H9 (cell line): ENCODE measurements around the gene NME2. TPM values are rescaled to one million over a fixed set of nuclear protein-coding genes. Genes with fewer than 3 reads are reported as not detected.

Experiments
- DNase-seq: peaks from one replicate; pipeline ENCODE4 v3.0.0-alpha.2; 2017
- H2AFZ ChIP-seq: one replicate; pipeline ENCODE4 v1.6.1; 2013; ENCODE audit warnings: mild to moderate bottlenecking, low read length, control low read depth, moderate library complexity
- H2AK5ac ChIP-seq: 2 replicates; pipeline ENCODE4 v1.6.1; 2013; ENCODE audit warnings: low read length, control low read depth, mixed read lengths; ENCODE audit not compliant: insufficient read length
- H2BK120ac ChIP-seq: one replicate; pipeline ENCODE4 v1.6.1; 2013; ENCODE audit warnings: low read depth, mild to moderate bottlenecking, low read length, control low read depth, inconsistent platforms; ENCODE audit not compliant: poor library complexity, severe bottlenecking
- H2BK12ac ChIP-seq: 2 replicates; pipeline ENCODE4 v1.6.1; 2013; ENCODE audit warnings: low read length, control low read depth, mixed read lengths, low read depth; ENCODE audit not compliant: insufficient read length
- H2BK15ac ChIP-seq: 2 replicates; pipeline ENCODE4 v1.6.1; 2013; ENCODE audit warnings: low read depth, low read length, control low read depth
- H2BK20ac ChIP-seq: one replicate; pipeline ENCODE4 v1.6.1; 2013; ENCODE audit warnings: low read depth, mild to moderate bottlenecking, low read length, control low read depth, inconsistent platforms; ENCODE audit not compliant: poor library complexity, severe bottlenecking
- H2BK5ac ChIP-seq: 2 replicates; pipeline ENCODE4 v1.6.1; 2013; ENCODE audit warnings: low read length, control low read depth, mixed read lengths; ENCODE audit not compliant: insufficient read length
- H3K14ac ChIP-seq: 2 replicates; pipeline ENCODE4 v1.6.1; 2013; ENCODE audit warnings: low read length, control low read depth; ENCODE audit not compliant: insufficient read depth
- H3K18ac ChIP-seq: 2 replicates; pipeline ENCODE4 v1.6.1; 2013; ENCODE audit warnings: low read depth, mild to moderate bottlenecking, mixed read lengths, low read length, control low read depth; ENCODE audit not compliant: insufficient read length
- H3K23ac ChIP-seq: 2 replicates; pipeline ENCODE4 v1.6.1; 2013; ENCODE audit warnings: low read length, control low read depth, mixed read lengths, low read depth; ENCODE audit not compliant: insufficient read length
- H3K23me2 ChIP-seq: 2 replicates; pipeline ENCODE4 v1.6.1; 2013; ENCODE audit warnings: low read depth, mild to moderate bottlenecking, mixed read lengths, low read length, control low read depth; ENCODE audit not compliant: insufficient read length, poor library complexity, severe bottlenecking
- H3K27ac ChIP-seq: 2 replicates; pipeline ENCODE4 v1.5.1; 2013; ENCODE audit warnings: low read length, control low read depth, mixed read lengths, low read depth; ENCODE audit not compliant: insufficient read length
- H3K27me3 ChIP-seq: 2 replicates; pipeline ENCODE4 v1.6.1; 2013; ENCODE audit warnings: low read length, control low read depth, inconsistent platforms; ENCODE audit not compliant: insufficient read depth
- H3K4ac ChIP-seq: 2 replicates; pipeline ENCODE4 v1.6.1; 2013; ENCODE audit warnings: low read depth, mild to moderate bottlenecking, control low read depth, inconsistent platforms, low read length, moderate library complexity
- H3K4me1 ChIP-seq: 2 replicates; pipeline ENCODE4 v1.6.1; 2013; ENCODE audit warnings: low read length, control low read depth, inconsistent platforms; ENCODE audit not compliant: insufficient read depth
- H3K4me2 ChIP-seq: 2 replicates; pipeline ENCODE4 v1.6.1; 2013; ENCODE audit warnings: low read length, control low read depth, mixed read lengths; ENCODE audit not compliant: insufficient read length, insufficient read depth
- H3K56ac ChIP-seq: 2 replicates; pipeline ENCODE4 v1.6.1; 2013; ENCODE audit warnings: low read depth, mild to moderate bottlenecking, mixed read lengths, low read length, control low read depth; ENCODE audit not compliant: insufficient read length
- H3K79me1 ChIP-seq: 2 replicates; pipeline ENCODE4 v1.6.1; 2013; ENCODE audit warnings: low read depth, mild to moderate bottlenecking, moderate library complexity, low read length, control low read depth, inconsistent platforms; ENCODE audit not compliant: insufficient read depth, poor library complexity, severe bottlenecking
- H3K79me2 ChIP-seq: 2 replicates; pipeline ENCODE4 v1.6.1; 2013; ENCODE audit warnings: low read length, control low read depth, inconsistent platforms; ENCODE audit not compliant: insufficient read depth
- H3K9ac ChIP-seq: 2 replicates; pipeline ENCODE4 v1.6.1; 2013; ENCODE audit warnings: low read length, control low read depth, mixed read lengths; ENCODE audit not compliant: insufficient read length; ENCODE audit errors: extremely low read depth
- H3K9me3 ChIP-seq: one replicate; pipeline ENCODE4 v1.6.1; 2013; ENCODE audit warnings: low read depth, low read length, inconsistent platforms; ENCODE audit not compliant: control insufficient read depth
- H3T11ph ChIP-seq: one replicate; pipeline ENCODE4 v1.6.1; 2013; ENCODE audit warnings: mild to moderate bottlenecking, low read length, control low read depth, inconsistent platforms
- H4K20me1 ChIP-seq: one replicate; pipeline ENCODE4 v1.6.1; 2013; ENCODE audit not compliant: control insufficient read depth, insufficient read length, insufficient read depth
- H4K5ac ChIP-seq: 2 replicates; pipeline ENCODE4 v1.6.1; 2013; ENCODE audit warnings: low read depth, mild to moderate bottlenecking, mixed read lengths, low read length, control low read depth; ENCODE audit not compliant: insufficient read length
- H4K8ac ChIP-seq: replicated peaks from 2 replicates; pipeline ENCODE4 v1.6.1; 2013; ENCODE audit warnings: low read length, control low read depth, mixed read lengths, low read depth; ENCODE audit not compliant: insufficient read length
- H4K91ac ChIP-seq: 2 replicates; pipeline ENCODE4 v1.6.1; 2013; ENCODE audit warnings: low read depth, mild to moderate bottlenecking, moderate library complexity, mixed read lengths, low read length, control low read depth; ENCODE audit not compliant: insufficient read length
- H3K27ac Mint-ChIP-seq, 3 experiments: 2 replicates in 2 of 3; 3 replicates in 1 of 3; pipeline ENCODE4 v1.8.0; 2020 to 2021; ENCODE audit warnings: mixed read lengths in 3 of 3, mild to moderate bottlenecking in 1 of 3, moderate library complexity in 1 of 3
- H3K27me3 Mint-ChIP-seq: 2 replicates; pipeline ENCODE4 v1.8.0; 2021; ENCODE audit warnings: low read depth, mild to moderate bottlenecking, moderate library complexity, mixed read lengths
- H3K36me3 Mint-ChIP-seq, 3 experiments: 2 replicates in 2 of 3; 3 replicates in 1 of 3; pipeline ENCODE4 v1.8.0; 2020 to 2021; ENCODE audit warnings: low read depth in 3 of 3, mixed read lengths in 3 of 3; ENCODE audit not compliant: insufficient read depth in 1 of 3
- H3K4me1 Mint-ChIP-seq, 2 experiments: 2 replicates each; pipeline ENCODE4 v1.8.0; 2020; ENCODE audit warnings: mixed read lengths in 2 of 2
- H3K4me3 Mint-ChIP-seq, 2 experiments: 2 replicates in 1 of 2; 3 replicates in 1 of 2; pipeline ENCODE4 v1.8.0; 2020 to 2021; ENCODE audit warnings: mild to moderate bottlenecking in 2 of 2, mixed read lengths in 2 of 2, moderate library complexity in 1 of 2
- H3K9me3 Mint-ChIP-seq, 2 experiments: 2 replicates in 1 of 2; 3 replicates in 1 of 2; pipeline ENCODE4 v1.8.0; 2020; ENCODE audit warnings: mild to moderate bottlenecking in 2 of 2, mixed read lengths in 2 of 2, moderate library complexity in 1 of 2
- CTCF ChIP-seq: fragments of 200-600 bp; sonication (generic); conservative IDR thresholded peaks from 3 replicates; pipeline ENCODE4 v1.8.0; 2021; ENCODE audit warnings: antibody characterized with exemption, mild to moderate bottlenecking
- total RNA-seq: library from RNA; stranded (reverse); gene quantifications from 2 replicates; pipeline ENCODE4 v1.2.1, GENCODE V29; 2021

Gene NME2
- total RNA-seq, 1 experiment from 2014 or later = 819 TPM

GRCh38 chr17:51132964-51133319 is 33.3 kb upstream of the NME2 start:
- no peaks in the 10 kb centered on the region for H3K27me3 ChIP-seq
- no peak overlapping the region for H3K4me3 Mint-ChIP-seq

More at GRCh38 chr17:51132964-51133319, 33.3 kb upstream of the NME2 start:
- Histone ChIP-seq H3K79me1 (no peaks in the 10 kb centered on the region), H3K9ac (no peak overlapping the region), H4K8ac (no peak overlapping the region), H3K4me1 (no peaks in the 10 kb centered on the region; the same call in 1 of the 2 replicates), H2BK15ac (no peak overlapping the region), H4K5ac (no peak overlapping the region), H3T11ph (no peak overlapping the region), H3K27ac (no peak overlapping the region), H2AFZ (no peak overlapping the region), H3K23ac (no peak overlapping the region), H4K20me1 (no peaks in the 10 kb centered on the region), H2BK5ac (no peak overlapping the region), H3K4ac (no peak overlapping the region), H2AK5ac (no peak overlapping the region), H2BK120ac (no peak overlapping the region), H3K9me3 (no peaks in the 10 kb centered on the region), H3K18ac (no peak overlapping the region), H2BK12ac (no peak overlapping the region), H3K56ac (no peak overlapping the region), H3K14ac (no peak overlapping the region), H2BK20ac (no peak overlapping the region), H3K23me2 (no peaks in the 10 kb centered on the region), H3K79me2 (no peaks in the 10 kb centered on the region), H3K4me2 (no peak overlapping the region), H4K91ac (no peak overlapping the region)
- no peak for DNase-seq
- Mint-ChIP-seq H3K4me1 (peaks cover 0 to 2% of the 10 kb centered on the region in 2 experiments; a peak in 1 of 4 replicates), H3K27ac (no peak overlapping the region), H3K9me3 (peaks cover 3% of the 10 kb centered on the region in 2 experiments; a peak in 4 of 5 replicates), H3K36me3 (peaks cover 0 to 3% (median 0%) of the 10 kb centered on the region in 3 experiments; a peak in 1 of 7 replicates), H3K27me3 (no peaks in the 10 kb centered on the region)
- TF ChIP-seq CTCF = no peak
